HCT116 (cell line): ENCODE measurements around the gene PRKAG1. TPM values are rescaled to one million over a fixed set of nuclear protein-coding genes. Genes with fewer than 3 reads are reported as not detected.
A peak's percentile ranks its signal among the peaks of the same experiment; 100 is the strongest.

ENCODE experiments used
- ATAC-seq: fragments of 200-7000 bp; cut with Tn5 transposase; 2 replicates; pipeline ENCODE4 v1.9.1; 2020; ENCODE audit warnings: mild to moderate bottlenecking, moderate library complexity
- BruUV-seq: library from RNA; stranded (reverse); fragments of 400-500 nt; replicated peaks from 2 replicates; lab custom pipeline; 2021; lab: Mats Ljungman, UMichigan
- CTCF ChIA-PET: fragments of 300-600 bp; sonication (Branson Sonifier 250); formaldehyde crosslinking; loops from one replicate; lab custom pipeline; 2021; ENCODE audit warnings: antibody characterized with exemption; lab: Charles Lee
- POLR2A ChIA-PET: fragments of 300-600, 350-600 bp; sonication (Branson Sonifier 250); formaldehyde crosslinking; loops from one replicate; lab custom pipeline; 2021; ENCODE audit warnings: antibody characterized with exemption; lab: Charles Lee
- RAD21 ChIA-PET, 2 experiments: fragments of 300-600 bp; sonication (Branson Sonifier 250); formaldehyde crosslinking; loops; one replicate each; lab custom pipeline; 2023; ENCODE audit warnings: low total read pairs in 2 of 2; ENCODE audit not compliant: uncharacterized antibody in 2 of 2, unreplicated experiment in 2 of 2, low non-redundant PET in 1 of 2; lab: Charles Lee
- DNase-seq: peaks from one replicate; pipeline ENCODE4 v3.0.0-alpha.2; 2010; ENCODE audit warnings: low read depth, low spot score
- H2AFZ ChIP-seq: fragments of 200-600 bp; shearing (Covaris generic), sonication (generic); 2 replicates; pipeline ENCODE4 v1.6.1; 2017; ENCODE audit warnings: low read depth, mixed run types, mixed read lengths, antibody characterized with exemption, low read length; ENCODE audit not compliant: poor library complexity, severe bottlenecking
- H3K27ac ChIP-seq: 2 replicates; pipeline ENCODE4 v1.5.1; 2012; ENCODE audit warnings: low read depth, low read length
- H3K27me3 ChIP-seq: fragments of 200-600 bp; sonication (generic); 2 replicates; pipeline ENCODE4 v1.6.1; 2016; ENCODE audit warnings: mixed run types, low read length, mixed read lengths; ENCODE audit not compliant: insufficient read depth
- H3K36me3 ChIP-seq, 2 experiments: fragments of 200-500 bp in 1 of 2; fragments of 200-600 bp in 1 of 2; sonication (Bioruptor generic) in 1 of 2; sonication (generic) in 1 of 2; 2 replicates each; pipeline versions ENCODE4 v1.5.1 to v1.6.1; 2014 to 2016; ENCODE audit warnings: low read length in 2 of 2, inconsistent platforms in 1 of 2, mixed read lengths in 1 of 2, mixed run types in 1 of 2; ENCODE audit not compliant: insufficient read depth in 2 of 2, control insufficient read depth in 1 of 2
- H3K4me1 ChIP-seq, 2 experiments: fragments of 200-600 bp in 1 of 2; sonication (generic) in 1 of 2; 2 replicates each; pipeline versions ENCODE4 v1.5.1 to v1.6.1; 2012 to 2017; ENCODE audit warnings: low read length in 2 of 2, inconsistent platforms in 1 of 2, mild to moderate bottlenecking in 1 of 2, mixed read lengths in 1 of 2, mixed run types in 1 of 2, moderate library complexity in 1 of 2; ENCODE audit not compliant: insufficient read depth in 2 of 2, control insufficient read depth in 1 of 2
- H3K4me2 ChIP-seq: fragments of 200-600 bp; sonication (generic); 2 replicates; pipeline ENCODE4 v1.6.1; 2017; ENCODE audit warnings: mixed run types, low read length, mixed read lengths
- H3K4me3 ChIP-seq, 2 experiments: fragments of 200-600 bp in 1 of 2; sonication (generic) in 1 of 2; replicated peaks in 1 of 2; 2 replicates each; pipeline ENCODE4 v1.5.1; 2011 to 2016; ENCODE audit warnings: low read length in 2 of 2, control low read depth in 1 of 2, low read depth in 1 of 2, mild to moderate bottlenecking in 1 of 2, mixed read lengths in 1 of 2, mixed run types in 1 of 2
- H3K79me2 ChIP-seq: fragments of 200-600 bp; sonication (generic); 2 replicates; pipeline ENCODE4 v1.6.1; 2017; ENCODE audit warnings: mild to moderate bottlenecking, mixed run types, low read length, moderate library complexity, mixed read lengths; ENCODE audit not compliant: insufficient read depth
- H3K9ac ChIP-seq: fragments of 200-600 bp; sonication (generic); 2 replicates; pipeline ENCODE4 v1.6.1; 2016; ENCODE audit warnings: low read length, mixed read lengths
- H3K9me2 ChIP-seq: fragments of 200-600 bp; sonication (generic), shearing (Covaris generic); 2 replicates; pipeline ENCODE4 v1.6.1; 2017; ENCODE audit warnings: mixed run types, mild to moderate bottlenecking, moderate library complexity; ENCODE audit not compliant: insufficient read depth
- H3K9me3 ChIP-seq, 2 experiments: fragments of 200-500 bp in 1 of 2; fragments of 200-600 bp in 1 of 2; sonication (Bioruptor generic) in 1 of 2; sonication (generic) in 1 of 2; 2 replicates each; pipeline ENCODE4 v1.6.1; 2014 to 2017; ENCODE audit warnings: low read length in 2 of 2, mixed read lengths in 2 of 2, inconsistent platforms in 1 of 2, low read depth in 1 of 2, mild to moderate bottlenecking in 1 of 2, mixed run types in 1 of 2, moderate library complexity in 1 of 2; ENCODE audit not compliant: control insufficient read depth in 1 of 2, insufficient read depth in 1 of 2
- H4K20me1 ChIP-seq: fragments of 200-600 bp; sonication (generic), shearing (Covaris generic); 2 replicates; pipeline ENCODE4 v1.6.1; 2017; ENCODE audit warnings: mixed run types, mild to moderate bottlenecking, moderate library complexity; ENCODE audit not compliant: insufficient read depth
- CBX3 ChIP-seq: IDR thresholded peaks from 2 replicates; pipeline ENCODE4 v1.6.1; 2012; ENCODE audit warnings: low read depth
- EGR1 ChIP-seq: IDR thresholded peaks from 2 replicates; pipeline ENCODE4 v1.6.1; 2012; ENCODE audit warnings: low read depth
- ELF1 ChIP-seq: IDR thresholded peaks from 2 replicates; pipeline ENCODE4 v1.6.1; 2012; ENCODE audit warnings: low read depth, borderline replicate concordance
- EZH2 ChIP-seq: fragments of 200-600 bp; sonication (generic); IDR thresholded peaks from 2 replicates; pipeline ENCODE4 v1.6.1; 2017; ENCODE audit warnings: antibody characterized with exemption, mixed run types
- EZH2phosphoT487 ChIP-seq: fragments of 200-600 bp; IDR thresholded peaks from 2 replicates; pipeline ENCODE4 v1.6.1; 2018; ENCODE audit warnings: antibody characterized with exemption, borderline replicate concordance
- FOSL1 ChIP-seq: IDR thresholded peaks from 2 replicates; pipeline ENCODE4 v1.6.1; 2012; ENCODE audit warnings: low read depth
- JUND ChIP-seq: IDR thresholded peaks from 2 replicates; pipeline ENCODE4 v1.6.1; 2012
- POLR2A ChIP-seq: IDR thresholded peaks from 2 replicates; pipeline ENCODE4 v1.7.0; 2011; ENCODE audit warnings: borderline replicate concordance; ENCODE audit not compliant: insufficient read depth, insufficient read length; ENCODE audit errors: extremely low read depth
- POLR2AphosphoS5 ChIP-seq: IDR thresholded peaks from 2 replicates; pipeline ENCODE4 v1.6.1; 2011; ENCODE audit warnings: mild to moderate bottlenecking, low read depth, low read length, moderate library complexity
- SIN3A ChIP-seq: IDR thresholded peaks from 2 replicates; pipeline ENCODE4 v1.6.1; 2012; ENCODE audit warnings: low read depth
- SP1 ChIP-seq: IDR thresholded peaks from 2 replicates; pipeline ENCODE4 v1.6.1; 2012; ENCODE audit warnings: low read depth
- TCF7L2 ChIP-seq: IDR thresholded peaks from 2 replicates; pipeline ENCODE4 v1.7.0; 2011; ENCODE audit warnings: borderline replicate concordance, inconsistent platforms; ENCODE audit not compliant: insufficient read depth, insufficient read length; ENCODE audit errors: extremely low read depth
- YY1 ChIP-seq: IDR thresholded peaks from 2 replicates; pipeline ENCODE4 v1.6.1; 2011; ENCODE audit warnings: low read length, low read depth, moderate library complexity, mild to moderate bottlenecking; ENCODE audit not compliant: insufficient replicate concordance; ENCODE audit errors: extremely low read depth
- ZBTB33 ChIP-seq: IDR thresholded peaks from 2 replicates; pipeline ENCODE4 v1.6.1; 2011; ENCODE audit warnings: mild to moderate bottlenecking, low read length, moderate library complexity; ENCODE audit not compliant: insufficient replicate concordance; ENCODE audit errors: extremely low read depth
- ZFX ChIP-seq: fragments of 450-650 bp; IDR thresholded peaks from 2 replicates; pipeline ENCODE4 v1.6.1; 2017
- ZNF274 ChIP-seq: fragments of 200-500 bp; sonication (Bioruptor generic); IDR thresholded peaks from 2 replicates; pipeline ENCODE4 v1.6.1; 2014; ENCODE audit warnings: mild to moderate bottlenecking, low read depth, low read length, inconsistent platforms
- intact Hi-C: fragments of 100-400 bp; cut with micrococcal nuclease; formaldehyde crosslinking; loops from 2 replicates; pipeline ENCODE4 v1.10.0; 2022
- total RNA-seq: library from RNA; stranded (reverse); gene quantifications from one replicate; pipeline ENCODE4 v1.2.1, GENCODE V29; 2021; ENCODE audit not compliant: unreplicated experiment
- TF ChIP-seq, protein P1 (sequence below), 3 experiments: fragments of 200-600 bp in 1 of 3; sonication (generic) in 1 of 3; IDR thresholded peaks in 2 of 3; conservative IDR thresholded peaks in 1 of 3; 2 replicates each; pipeline ENCODE4 v1.5.1; 2012 to 2017; ENCODE audit warnings: low read depth in 2 of 3, low read length in 2 of 3, antibody characterized with exemption in 1 of 3, borderline replicate concordance in 1 of 3, control low read depth in 1 of 3, mild to moderate bottlenecking in 1 of 3, mixed read lengths in 1 of 3, mixed run types in 1 of 3, moderate library complexity in 1 of 3; ENCODE audit not compliant: insufficient read depth in 1 of 3
- TF ChIP-seq, protein P2 (sequence below): IDR thresholded peaks from 2 replicates; pipeline ENCODE4 v1.6.1; 2012
- TF ChIP-seq, protein P3 (sequence below): IDR thresholded peaks from 2 replicates; pipeline ENCODE4 v1.6.1; 2012; ENCODE audit warnings: low read depth

The PRKAG1 gene
- total RNA-seq, 1 experiment from 2014 or later, result 64.6 TPM

GRCh38 chr12:49037947-49038237 is 19.3 kb upstream of the PRKAG1 start:
- CTCF ChIA-PET, result no interaction called here
- BruUV-seq, result TSS peak; percentile 15

More at GRCh38 chr12:49037947-49038237, 19.3 kb upstream of the PRKAG1 start:
- no peak overlapping the region for H3K27ac ChIP-seq
- H4K20me1 ChIP-seq, result no peaks in the 10 kb centered on the region
- H3K4me3 ChIP-seq, result no peak overlapping the region
- H3K9me2 ChIP-seq, result no peaks in the 10 kb centered on the region
- no peaks in the 10 kb centered on the region for H3K4me1 ChIP-seq
- ATAC-seq (no peak), DNase-seq (no peak)
- no peak overlapping the region for H2AFZ ChIP-seq
- TF ChIP-seq JUND (no peak), TCF7L2 (no peak), FOSL1 (no peak), POLR2AphosphoS5 (no peak), ZBTB33 (no peak), EZH2 (no peak), SIN3A (no peak), ZNF274 (no peak), ZFX (no peak), CBX3 (no peak), EZH2phosphoT487 (no peak), POLR2A (no peak), EGR1 (no peak), SP1 (no peak), YY1 (no peak), ELF1 (no peak)
- TF ChIP-seq, protein P1, sequence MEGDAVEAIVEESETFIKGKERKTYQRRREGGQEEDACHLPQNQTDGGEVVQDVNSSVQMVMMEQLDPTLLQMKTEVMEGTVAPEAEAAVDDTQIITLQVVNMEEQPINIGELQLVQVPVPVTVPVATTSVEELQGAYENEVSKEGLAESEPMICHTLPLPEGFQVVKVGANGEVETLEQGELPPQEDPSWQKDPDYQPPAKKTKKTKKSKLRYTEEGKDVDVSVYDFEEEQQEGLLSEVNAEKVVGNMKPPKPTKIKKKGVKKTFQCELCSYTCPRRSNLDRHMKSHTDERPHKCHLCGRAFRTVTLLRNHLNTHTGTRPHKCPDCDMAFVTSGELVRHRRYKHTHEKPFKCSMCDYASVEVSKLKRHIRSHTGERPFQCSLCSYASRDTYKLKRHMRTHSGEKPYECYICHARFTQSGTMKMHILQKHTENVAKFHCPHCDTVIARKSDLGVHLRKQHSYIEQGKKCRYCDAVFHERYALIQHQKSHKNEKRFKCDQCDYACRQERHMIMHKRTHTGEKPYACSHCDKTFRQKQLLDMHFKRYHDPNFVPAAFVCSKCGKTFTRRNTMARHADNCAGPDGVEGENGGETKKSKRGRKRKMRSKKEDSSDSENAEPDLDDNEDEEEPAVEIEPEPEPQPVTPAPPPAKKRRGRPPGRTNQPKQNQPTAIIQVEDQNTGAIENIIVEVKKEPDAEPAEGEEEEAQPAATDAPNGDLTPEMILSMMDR (IDR thresholded peaks at IDR 0.05 in 2 of 3, conservative IDR thresholded peaks at IDR 0.05 in 1 of 3; ENCODE audit: borderline replicate concordance in 1 of 3, insufficient read depth in 1 of 3, low read depth in 2 of 3, low read length in 2 of 3), result no peak
- TF ChIP-seq, protein P2, sequence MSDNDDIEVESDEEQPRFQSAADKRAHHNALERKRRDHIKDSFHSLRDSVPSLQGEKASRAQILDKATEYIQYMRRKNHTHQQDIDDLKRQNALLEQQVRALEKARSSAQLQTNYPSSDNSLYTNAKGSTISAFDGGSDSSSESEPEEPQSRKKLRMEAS, result no peak
- TF ChIP-seq, protein P3, sequence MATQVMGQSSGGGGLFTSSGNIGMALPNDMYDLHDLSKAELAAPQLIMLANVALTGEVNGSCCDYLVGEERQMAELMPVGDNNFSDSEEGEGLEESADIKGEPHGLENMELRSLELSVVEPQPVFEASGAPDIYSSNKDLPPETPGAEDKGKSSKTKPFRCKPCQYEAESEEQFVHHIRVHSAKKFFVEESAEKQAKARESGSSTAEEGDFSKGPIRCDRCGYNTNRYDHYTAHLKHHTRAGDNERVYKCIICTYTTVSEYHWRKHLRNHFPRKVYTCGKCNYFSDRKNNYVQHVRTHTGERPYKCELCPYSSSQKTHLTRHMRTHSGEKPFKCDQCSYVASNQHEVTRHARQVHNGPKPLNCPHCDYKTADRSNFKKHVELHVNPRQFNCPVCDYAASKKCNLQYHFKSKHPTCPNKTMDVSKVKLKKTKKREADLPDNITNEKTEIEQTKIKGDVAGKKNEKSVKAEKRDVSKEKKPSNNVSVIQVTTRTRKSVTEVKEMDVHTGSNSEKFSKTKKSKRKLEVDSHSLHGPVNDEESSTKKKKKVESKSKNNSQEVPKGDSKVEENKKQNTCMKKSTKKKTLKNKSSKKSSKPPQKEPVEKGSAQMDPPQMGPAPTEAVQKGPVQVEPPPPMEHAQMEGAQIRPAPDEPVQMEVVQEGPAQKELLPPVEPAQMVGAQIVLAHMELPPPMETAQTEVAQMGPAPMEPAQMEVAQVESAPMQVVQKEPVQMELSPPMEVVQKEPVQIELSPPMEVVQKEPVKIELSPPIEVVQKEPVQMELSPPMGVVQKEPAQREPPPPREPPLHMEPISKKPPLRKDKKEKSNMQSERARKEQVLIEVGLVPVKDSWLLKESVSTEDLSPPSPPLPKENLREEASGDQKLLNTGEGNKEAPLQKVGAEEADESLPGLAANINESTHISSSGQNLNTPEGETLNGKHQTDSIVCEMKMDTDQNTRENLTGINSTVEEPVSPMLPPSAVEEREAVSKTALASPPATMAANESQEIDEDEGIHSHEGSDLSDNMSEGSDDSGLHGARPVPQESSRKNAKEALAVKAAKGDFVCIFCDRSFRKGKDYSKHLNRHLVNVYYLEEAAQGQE, result no peak
- H3K9ac ChIP-seq, result no peak overlapping the region
- RAD21 ChIA-PET, result no interaction called here
- intact Hi-C loops, result no loop called here
- H3K36me3 ChIP-seq, result peaks cover 52 to 78% of the 10 kb centered on the region in 2 experiments
- POLR2A ChIA-PET, result no interaction called here
- H3K9me3 ChIP-seq, result no peaks in the 10 kb centered on the region
- no peak overlapping the region for H3K4me2 ChIP-seq
- H3K79me2 ChIP-seq, result no peaks in the 10 kb centered on the region
- no peaks in the 10 kb centered on the region for H3K27me3 ChIP-seq
